ENCODE measurements around the gene TM4SF4.

DNA sequence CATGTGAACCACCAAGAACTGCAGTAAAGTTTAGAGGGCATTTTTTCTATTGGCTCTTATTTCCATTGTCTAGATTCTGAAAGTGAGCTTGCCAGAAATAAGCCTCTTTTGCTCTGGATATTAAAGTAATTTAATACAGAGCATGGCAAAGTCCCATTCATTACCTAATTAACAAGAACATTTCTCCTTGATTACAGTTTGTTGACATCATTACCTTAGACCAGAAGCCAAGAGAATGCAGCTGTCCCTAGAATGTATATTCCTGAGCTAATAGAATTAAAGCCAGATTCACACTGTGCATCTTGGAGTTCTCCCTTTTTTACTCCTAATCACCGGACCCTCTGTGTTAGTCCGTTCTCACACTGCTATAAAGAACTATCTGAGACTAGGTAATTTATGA is 46.4 kb upstream of the TM4SF4 start:
- TF ChIP-seq, protein P1, sequence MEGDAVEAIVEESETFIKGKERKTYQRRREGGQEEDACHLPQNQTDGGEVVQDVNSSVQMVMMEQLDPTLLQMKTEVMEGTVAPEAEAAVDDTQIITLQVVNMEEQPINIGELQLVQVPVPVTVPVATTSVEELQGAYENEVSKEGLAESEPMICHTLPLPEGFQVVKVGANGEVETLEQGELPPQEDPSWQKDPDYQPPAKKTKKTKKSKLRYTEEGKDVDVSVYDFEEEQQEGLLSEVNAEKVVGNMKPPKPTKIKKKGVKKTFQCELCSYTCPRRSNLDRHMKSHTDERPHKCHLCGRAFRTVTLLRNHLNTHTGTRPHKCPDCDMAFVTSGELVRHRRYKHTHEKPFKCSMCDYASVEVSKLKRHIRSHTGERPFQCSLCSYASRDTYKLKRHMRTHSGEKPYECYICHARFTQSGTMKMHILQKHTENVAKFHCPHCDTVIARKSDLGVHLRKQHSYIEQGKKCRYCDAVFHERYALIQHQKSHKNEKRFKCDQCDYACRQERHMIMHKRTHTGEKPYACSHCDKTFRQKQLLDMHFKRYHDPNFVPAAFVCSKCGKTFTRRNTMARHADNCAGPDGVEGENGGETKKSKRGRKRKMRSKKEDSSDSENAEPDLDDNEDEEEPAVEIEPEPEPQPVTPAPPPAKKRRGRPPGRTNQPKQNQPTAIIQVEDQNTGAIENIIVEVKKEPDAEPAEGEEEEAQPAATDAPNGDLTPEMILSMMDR (conservative IDR thresholded peaks at IDR 0.05): no peak
- TF ChIP-seq ZFX (IDR thresholded peaks at IDR 0.05): no peak

Data from C4-2B (cell line).